Activated T-helper 1 cell treated with anti-CD3 and anti-CD28 coated beads, Interleukin-2, amount 50 U/mL, for 16 hours (primary cell): ENCODE results near the gene ARSH.
"Not testable (repeated sequence)": the region's sequence is repeated elsewhere in the genome, so short reads cannot be mapped to it uniquely, and the experiment has no call there.

Experiments
- DNase-seq, 2 donors: peaks; one replicate each; pipeline ENCODE4 v3.0.0-alpha.2; 2020; ENCODE audit warnings: low read depth in 1 of 2, low spot score in 1 of 2

Gene ARSH

GRCh38 chrX:3037218-3037617 is 30.9 kb downstream of the ARSH start:
- DNase-seq = no peak

DNA sequence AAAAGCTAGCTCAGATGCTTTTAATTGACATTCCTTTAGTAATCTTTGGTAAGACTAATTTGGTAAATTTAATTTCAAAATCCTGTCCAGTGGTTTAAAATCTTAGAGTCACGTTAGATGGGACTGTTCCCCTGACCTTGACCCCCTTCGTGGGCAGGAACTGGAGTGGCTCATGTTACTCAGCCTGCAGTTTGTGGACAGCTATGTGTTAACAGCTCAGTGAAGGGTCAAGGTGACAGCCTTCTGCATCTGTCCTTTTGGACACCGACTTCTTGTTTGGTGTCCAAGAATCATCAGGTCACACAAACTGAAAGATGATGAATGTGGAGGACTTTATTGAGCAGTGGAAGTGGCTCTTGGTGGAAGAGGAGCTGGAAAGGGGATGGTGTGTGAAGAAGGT is 37.9 kb downstream of the ARSH start:
- DNase-seq = no peak

DNA sequence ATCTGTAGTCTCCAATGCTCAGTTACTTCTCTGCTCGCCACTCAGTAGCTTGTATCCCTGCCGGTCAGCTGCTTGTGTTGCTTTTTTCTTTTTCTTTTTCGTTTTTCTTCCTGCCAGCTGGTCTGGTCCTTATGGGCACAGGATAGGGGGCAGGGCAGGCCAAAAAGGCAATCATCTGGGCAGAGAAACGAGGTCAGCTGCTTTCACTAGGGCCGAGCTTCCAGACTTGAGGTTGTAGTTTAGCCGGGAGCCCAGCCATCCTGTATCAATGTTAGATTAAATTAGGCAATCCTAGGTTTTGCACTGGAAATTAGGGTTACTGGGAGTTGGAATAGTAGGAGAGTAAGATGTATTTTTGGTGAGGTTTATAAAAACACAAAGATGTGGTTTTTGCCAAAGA is 38.3 kb downstream of the ARSH start:
- no peak for DNase-seq

DNA sequence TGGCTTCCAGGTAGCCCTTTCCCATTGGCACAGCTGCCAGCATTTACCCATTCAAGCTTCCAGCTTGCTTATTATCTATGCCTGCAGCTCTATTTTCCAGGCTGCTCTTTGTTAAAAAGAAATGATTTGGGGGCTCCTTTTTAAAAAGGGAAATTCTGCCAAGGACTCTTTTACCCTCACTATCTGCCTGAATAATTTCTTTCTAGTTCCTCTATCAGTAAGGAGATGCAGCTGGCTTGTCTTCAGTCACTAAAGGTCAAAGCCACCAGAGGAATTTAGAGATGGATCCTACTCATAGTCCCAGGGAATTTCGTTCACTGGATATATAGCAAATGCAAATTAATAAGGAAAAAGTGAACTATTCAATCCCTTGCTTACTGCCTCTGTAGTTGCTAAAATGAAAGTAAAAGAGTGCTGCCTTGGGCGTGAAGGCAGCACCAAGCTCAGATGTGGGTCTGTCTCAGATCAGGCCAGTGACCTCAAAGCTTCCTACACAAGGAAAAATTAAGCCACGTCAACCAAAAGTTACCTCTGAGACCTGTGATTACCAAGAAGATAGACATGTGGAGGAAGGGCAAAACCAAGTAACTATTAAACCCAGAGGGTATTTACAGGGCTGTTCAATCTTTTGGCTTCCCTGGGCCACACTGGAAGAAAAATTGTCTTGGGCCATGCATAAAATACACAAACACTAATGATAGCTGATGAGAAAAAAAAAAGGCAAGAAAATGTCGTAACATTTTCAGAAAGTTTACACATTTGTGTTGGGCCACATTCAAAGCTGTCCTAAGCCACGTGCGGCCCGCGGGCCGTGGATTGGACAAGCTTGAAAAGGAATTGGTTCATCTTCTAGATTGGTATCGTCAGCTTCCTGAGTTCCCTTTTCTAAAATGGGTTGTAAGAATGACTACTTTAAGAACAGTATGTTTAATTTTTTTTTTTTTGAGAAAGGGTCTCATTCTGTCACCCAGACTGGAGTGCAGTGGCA is 40.2 kb downstream of the ARSH start:
- DNase-seq = no peak

DNA sequence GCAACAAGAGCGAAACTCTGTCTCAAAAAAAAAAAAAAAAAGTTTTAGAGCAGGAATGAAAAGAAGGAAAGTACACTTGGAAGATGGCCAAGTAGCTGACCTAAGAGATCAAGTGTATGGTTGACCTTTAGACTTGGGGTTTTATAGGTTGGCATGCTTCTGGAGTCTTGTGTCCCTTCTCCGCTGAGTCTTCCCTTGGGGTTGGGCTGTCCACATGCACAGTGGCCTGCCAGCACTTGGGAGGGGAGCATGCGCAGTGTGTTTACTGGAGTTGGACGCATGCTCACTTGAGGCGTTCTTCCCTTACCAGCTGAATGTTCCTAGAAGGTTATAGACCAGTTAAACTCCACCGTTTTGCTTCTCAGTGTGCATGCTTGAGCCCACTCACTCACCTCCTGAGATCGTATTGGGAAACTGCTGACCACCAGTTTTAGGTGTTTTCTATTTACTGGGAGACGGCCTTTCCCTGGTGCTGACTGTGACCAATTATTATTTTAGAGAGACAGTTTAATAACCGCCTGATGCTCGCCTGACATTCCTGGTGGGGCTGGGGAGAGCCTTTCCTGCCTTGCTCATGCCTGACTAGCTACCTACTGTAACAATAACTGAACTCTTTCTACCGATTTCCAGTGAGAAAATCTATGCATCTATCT is 44.3 kb downstream of the ARSH start:
- DNase-seq = not testable (repeated sequence)

- no peak for DNase-seq
These were observed 46.5 kb downstream of the ARSH start for GRCh38 chrX:3052860-3053259.

DNA sequence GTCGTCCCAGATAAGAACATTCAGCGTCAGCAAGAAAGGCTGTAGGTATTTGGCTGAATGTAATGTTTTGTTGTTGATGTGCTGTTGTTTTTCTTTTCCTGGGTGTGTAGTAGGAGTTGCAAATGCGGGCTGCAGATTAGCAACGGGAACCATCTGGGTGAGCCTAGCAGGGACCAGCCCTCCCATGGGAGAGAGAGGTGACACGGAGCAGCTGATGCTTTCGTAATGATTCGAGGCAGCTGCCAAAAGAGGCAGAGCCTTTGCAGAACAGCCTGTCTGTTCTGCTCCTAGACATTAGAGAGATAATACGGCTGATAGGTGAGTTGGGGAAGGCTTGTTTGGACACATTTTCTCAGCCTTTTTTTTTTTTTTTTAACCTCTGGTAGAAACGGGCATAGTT is 60.2 kb downstream of the ARSH start:
- DNase-seq = no peak

- DNase-seq = no peak
These were observed 69.6 kb downstream of the ARSH start for GRCh38 chrX:3075959-3076358.

- DNase-seq = no peak
These were observed 70.2 kb downstream of the ARSH start for GRCh38 chrX:3076416-3076991.
